ENCODE data around the gene HMBS.
"Not testable (repeated sequence)": the region's sequence is repeated elsewhere in the genome, so short reads cannot be mapped to it uniquely, and the experiment has no call there.

The HMBS gene

GRCh38 chr11:119084663-119085436, at the start of gene HMBS:
Gene HMBS, plus strand, starts transcription at chr11:119084881. Its CDS starts 153 bp downstream, at chr11:119085034.
- in situ Hi-C loops (cut with MboI; ENCODE audit: low sequenced_read_pairs), result no loop called here

- in situ Hi-C loops (cut with MboI; ENCODE audit: low sequenced_read_pairs), result no loop called here
Observed at GRCh38 chr11:119038884-119039283, 45.8 kb upstream of the HMBS start.

- in situ Hi-C loops (cut with MboI; ENCODE audit: low sequenced_read_pairs), result not testable (repeated sequence)
Observed at GRCh38 chr11:119039471-119039870, 45.2 kb upstream of the HMBS start.

- in situ Hi-C loops (cut with MboI; ENCODE audit: low sequenced_read_pairs), result no loop called here
Observed at GRCh38 chr11:119041821-119042514, 42.7 kb upstream of the HMBS start.

GRCh38 chr11:119042927-119043326, 41.8 kb upstream of the HMBS start:
- in situ Hi-C loops (cut with MboI; ENCODE audit: low sequenced_read_pairs), result no loop called here

- in situ Hi-C loops (cut with MboI; ENCODE audit: low sequenced_read_pairs), result no loop called here
Observed at GRCh38 chr11:119044708-119045107, 40.0 kb upstream of the HMBS start.

- in situ Hi-C loops (cut with MboI; ENCODE audit: low sequenced_read_pairs), result no loop called here
Observed at GRCh38 chr11:119046489-119046888, 38.2 kb upstream of the HMBS start.

GRCh38 chr11:119047205-119047604, 37.5 kb upstream of the HMBS start:
- in situ Hi-C loops (cut with MboI; ENCODE audit: low sequenced_read_pairs), result no loop called here

- in situ Hi-C loops (cut with MboI; ENCODE audit: low sequenced_read_pairs), result no loop called here
Observed at GRCh38 chr11:119048644-119049043, 36.0 kb upstream of the HMBS start.

GRCh38 chr11:119049081-119049480, 35.6 kb upstream of the HMBS start:
- in situ Hi-C loops (cut with MboI; ENCODE audit: low sequenced_read_pairs), result no loop called here

GRCh38 chr11:119051440-119052162, 33.1 kb upstream of the HMBS start:
- in situ Hi-C loops (cut with MboI; ENCODE audit: low sequenced_read_pairs), result no loop called here

GRCh38 chr11:119052163-119052814, 32.4 kb upstream of the HMBS start:
- in situ Hi-C loops (cut with MboI; ENCODE audit: low sequenced_read_pairs), result no loop called here

- in situ Hi-C loops (cut with MboI; ENCODE audit: low sequenced_read_pairs), result no loop called here
Observed at GRCh38 chr11:119054418-119054817, 30.3 kb upstream of the HMBS start.

- in situ Hi-C loops (cut with MboI; ENCODE audit: low sequenced_read_pairs), result no loop called here
Observed at GRCh38 chr11:119055901-119056300, 28.8 kb upstream of the HMBS start.

- in situ Hi-C loops (cut with MboI; ENCODE audit: low sequenced_read_pairs), result no loop called here
Observed at GRCh38 chr11:119056421-119056999, 28.2 kb upstream of the HMBS start.

GRCh38 chr11:119057000-119057769, 27.5 kb upstream of the HMBS start, which contains the start of gene HYOU1:
Gene HYOU1, minus strand, starts transcription at chr11:119057205. Its CDS starts 1,045 bp downstream, at chr11:119056160.
- in situ Hi-C loops (cut with MboI; ENCODE audit: low sequenced_read_pairs), result no loop called here

- in situ Hi-C loops (cut with MboI; ENCODE audit: low sequenced_read_pairs), result not testable (repeated sequence)
Observed at GRCh38 chr11:119059128-119059527, 25.6 kb upstream of the HMBS start.

GRCh38 chr11:119061256-119061655, 23.4 kb upstream of the HMBS start:
- in situ Hi-C loops (cut with MboI; ENCODE audit: low sequenced_read_pairs), result no loop called here

GRCh38 chr11:119062779-119063178, 21.9 kb upstream of the HMBS start:
- in situ Hi-C loops (cut with MboI; ENCODE audit: low sequenced_read_pairs), result no loop called here

GRCh38 chr11:119065369-119065768, 19.3 kb upstream of the HMBS start:
- in situ Hi-C loops (cut with MboI; ENCODE audit: low sequenced_read_pairs), result no loop called here

Measured in HL-60/S4 treated with phorbol 12-myristate 13-acetate at 8.2 ng/mL for 4 days and 3 days (cell line).